GM23248 (cell line): Measurements from ENCODE around the gene PGA3. TPM values are rescaled to one million over a fixed set of nuclear protein-coding genes. Genes with fewer than 3 reads are reported as not detected.
"Not testable (repeated sequence)": the region's sequence is repeated elsewhere in the genome, so short reads cannot be mapped to it uniquely, and the experiment has no call there.

ENCODE experiments used
- DNase-seq: peaks from one replicate; pipeline ENCODE4 v3.0.0-alpha.2; 2015
- H2AFZ ChIP-seq: fragments of 200-600 bp; sonication (generic); 2 replicates; pipeline ENCODE4 v1.6.1; 2016; ENCODE audit warnings: antibody characterized with exemption
- H3F3A ChIP-seq: fragments of 200-600 bp; sonication (generic); 2 replicates; pipeline ENCODE4 v1.6.1; 2016; ENCODE audit warnings: mild to moderate bottlenecking, antibody characterized with exemption, mixed run types; ENCODE audit not compliant: insufficient read depth
- H3K27ac ChIP-seq: fragments of 200-600 bp; sonication (generic); 2 replicates; pipeline ENCODE4 v1.5.1; 2016; ENCODE audit warnings: mild to moderate bottlenecking
- H3K27me3 ChIP-seq: fragments of 200-600 bp; sonication (generic); replicated peaks from 2 replicates; pipeline ENCODE4 v1.6.1; 2016; ENCODE audit warnings: mild to moderate bottlenecking; ENCODE audit not compliant: insufficient read depth
- H3K36me3 ChIP-seq: fragments of 200-600 bp; sonication (generic); 2 replicates; pipeline ENCODE4 v1.6.1; 2016; ENCODE audit warnings: low read depth, mild to moderate bottlenecking
- H3K4me1 ChIP-seq: fragments of 200-600 bp; sonication (generic); 2 replicates; pipeline ENCODE4 v1.6.1; 2016; ENCODE audit warnings: mild to moderate bottlenecking; ENCODE audit not compliant: insufficient read depth
- H3K4me2 ChIP-seq: fragments of 200-600 bp; sonication (generic); one replicate; pipeline ENCODE4 v1.6.1; 2016; ENCODE audit warnings: mild to moderate bottlenecking; ENCODE audit not compliant: unreplicated experiment
- H3K4me3 ChIP-seq: fragments of 200-600 bp; sonication (generic); 2 replicates; pipeline ENCODE4 v1.5.1; 2016; ENCODE audit warnings: mild to moderate bottlenecking
- H3K79me2 ChIP-seq: fragments of 200-600 bp; sonication (generic); 2 replicates; pipeline ENCODE4 v1.6.1; 2016; ENCODE audit warnings: mild to moderate bottlenecking; ENCODE audit not compliant: insufficient read depth
- H3K9ac ChIP-seq: fragments of 200-600 bp; sonication (generic); 2 replicates; pipeline ENCODE4 v1.6.1; 2016; ENCODE audit warnings: mild to moderate bottlenecking
- H3K9me2 ChIP-seq: fragments of 200-600 bp; sonication (generic); 2 replicates; pipeline ENCODE4 v1.6.1; 2016; ENCODE audit warnings: mixed run types, mild to moderate bottlenecking, moderate library complexity; ENCODE audit not compliant: insufficient read depth
- H3K9me3 ChIP-seq: fragments of 200-600 bp; sonication (generic); one replicate; pipeline ENCODE4 v1.6.1; 2017; ENCODE audit warnings: low read depth
- H4K20me1 ChIP-seq: fragments of 200-600 bp; sonication (generic); 2 replicates; pipeline ENCODE4 v1.6.0; 2016; ENCODE audit not compliant: insufficient read depth
- EZH2 ChIP-seq: fragments of 200-600 bp; sonication (generic); IDR thresholded peaks from 2 replicates; pipeline ENCODE4 v1.6.1; 2018; ENCODE audit warnings: antibody characterized with exemption, mild to moderate bottlenecking; ENCODE audit not compliant: insufficient read depth, poor library complexity, severe bottlenecking
- EZH2phosphoT487 ChIP-seq: fragments of 200-600 bp; sonication (generic); IDR thresholded peaks from 2 replicates; pipeline ENCODE4 v1.6.1; 2018; ENCODE audit warnings: antibody characterized with exemption, moderate library complexity, mild to moderate bottlenecking, low read depth; ENCODE audit not compliant: insufficient read depth
- WGBS, 2 experiments: methylation state at CpG; one replicate each; pipeline ENCODE4 v1.1.6; 2015 to 2017; ENCODE audit warnings: low lambda C conversion rate in 2 of 2, low coverage in 1 of 2; ENCODE audit errors: missing lambda C conversion rate in 2 of 2; 5-methylcytosine and 5-hydroxymethylcytosine counted together
- in situ Hi-C: fragments of 300-500 bp; cut with MboI; formaldehyde crosslinking; loops from 2 replicates; pipeline ENCODE4 v1.15.0; 2020
- polyA plus RNA-seq: library from polyadenylated mRNA; unstranded; fragments of >200 nt; fragmentation: Nextera tagmentation; extraction: Ambion mirVana; gene quantifications from 2 replicates; pipeline ENCODE4 v1.2.1, GENCODE V29; 2016
- total RNA-seq: library from RNA; depleted of rRNA; stranded (reverse); fragments of >200 nt; shearing (Covaris generic); gene quantifications from 2 replicates; pipeline ENCODE4 v1.2.3, GENCODE V29; 2014

The PGA3 gene
- total and polyA plus RNA-seq, 2 experiments from 2014 or later, result not detected

DNA sequence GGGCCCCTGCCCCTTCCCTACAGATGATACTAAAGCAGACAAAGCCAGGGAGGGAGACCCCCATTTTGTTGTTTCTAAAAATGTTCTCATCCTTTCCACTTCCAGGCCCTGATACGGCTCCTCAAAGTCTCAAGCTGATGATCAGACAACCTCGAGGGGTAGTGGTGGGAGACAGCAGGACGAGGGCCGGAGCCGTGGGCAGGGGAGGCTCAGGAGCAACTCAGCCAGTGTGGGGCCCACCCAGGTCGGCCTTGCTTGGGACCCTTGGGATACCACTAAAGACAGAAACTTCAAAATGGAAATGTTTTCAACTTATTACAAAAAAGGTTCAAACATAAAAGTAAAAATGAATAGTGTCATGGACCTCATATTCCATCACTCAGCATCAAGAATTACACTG is 26.9 kb upstream of the PGA3 start:
- H2AFZ ChIP-seq, result no peak overlapping the region
- no peaks in the 10 kb centered on the region for H3K9me3 ChIP-seq
- no peaks in the 10 kb centered on the region for H3K79me2 ChIP-seq
- in situ Hi-C loops, result no loop called here
- H3K9ac ChIP-seq, result no peak overlapping the region
- no peak overlapping the region for H3K27ac ChIP-seq
- no peaks in the 10 kb centered on the region for H3F3A ChIP-seq
- H4K20me1 ChIP-seq, result no peaks in the 10 kb centered on the region
- no peak overlapping the region for H3K4me3 ChIP-seq
- no peak for TF ChIP-seq EZH2phosphoT487
- TF ChIP-seq EZH2, result no peak
- H3K36me3 ChIP-seq, result no peaks in the 10 kb centered on the region
- H3K9me2 ChIP-seq, result no peaks in the 10 kb centered on the region
- WGBS, 2 experiments, result 50 to 58% methylated on average over 6 of the region's 6 CpGs
- H3K27me3 ChIP-seq, result peaks cover 34% of the 10 kb centered on the region
- no peaks in the 10 kb centered on the region for H3K4me1 ChIP-seq
- no peak overlapping the region for H3K4me2 ChIP-seq
- DNase-seq, result no peak

DNA sequence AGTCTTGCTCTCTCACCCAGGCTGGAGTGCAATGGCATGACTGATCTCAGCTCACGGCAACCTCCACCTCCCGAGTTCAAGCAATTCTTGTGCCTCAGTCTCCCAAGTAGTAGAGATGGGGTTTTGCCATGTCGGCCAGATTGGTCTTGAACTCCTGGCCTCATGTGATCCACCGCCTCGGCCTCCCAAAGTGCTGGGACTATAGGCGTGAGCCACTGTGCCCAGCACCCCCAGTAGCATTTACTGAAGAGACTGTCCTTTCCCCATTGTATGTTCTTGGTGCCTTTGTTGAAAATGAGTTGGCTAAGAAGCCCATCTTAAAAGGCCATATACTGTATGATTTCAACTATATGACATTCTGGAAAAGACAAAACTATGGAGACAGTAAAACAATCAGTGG is 23.1 kb upstream of the PGA3 start:
- not testable (repeated sequence) for H3K9ac ChIP-seq, DNase-seq, H4K20me1 ChIP-seq, H3K9me3 ChIP-seq, H3K79me2 ChIP-seq, H3K9me2 ChIP-seq, H3K4me2 ChIP-seq, H3F3A ChIP-seq, H3K36me3 ChIP-seq, H3K27ac ChIP-seq, H3K4me3 ChIP-seq, H2AFZ ChIP-seq, H3K4me1 ChIP-seq
- in situ Hi-C loops, result loop anchor here (10.0 kb wide), 1 partner anchor 215 kb away; no protein-coding TSS in a partner anchor
- peaks cover 28% of the 10 kb centered on the region for H3K27me3 ChIP-seq
- WGBS, 2 experiments, result 69 to 71% methylated on average over 6 of the region's 6 CpGs

GRCh38 chr11:61181489-61181888 is 21.8 kb upstream of the PGA3 start:
- H3K4me3 ChIP-seq, result no peak overlapping the region
- H3K27me3 ChIP-seq, result peaks cover 23% of the 10 kb centered on the region
- in situ Hi-C loops, result loop anchor here (10.0 kb wide), 1 partner anchor 217 kb away; no protein-coding TSS in a partner anchor

DNA sequence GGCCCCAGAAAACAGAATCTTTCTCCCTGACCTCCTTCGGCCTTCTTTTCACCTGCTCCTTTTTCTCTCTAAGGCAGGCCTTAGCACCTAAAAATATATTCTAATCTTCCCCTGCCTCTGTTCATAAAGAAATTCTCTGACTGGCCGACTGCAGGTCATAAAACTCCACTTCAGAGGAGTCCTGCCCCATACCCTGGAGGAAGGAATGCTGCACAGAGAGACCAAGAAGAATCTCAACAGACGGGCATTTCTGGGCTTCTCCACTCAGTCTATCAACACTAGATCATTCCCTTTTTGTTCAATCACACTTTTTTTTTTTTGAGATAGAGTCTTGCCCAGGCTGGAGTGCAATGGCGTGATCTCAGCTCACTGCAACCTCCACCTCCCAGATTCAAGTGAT is 19.7 kb upstream of the PGA3 start:
- no peaks in the 10 kb centered on the region for H3K9me2 ChIP-seq
- TF ChIP-seq EZH2phosphoT487, result no peak
- no peak for TF ChIP-seq EZH2
- in situ Hi-C loops, result loop anchor here (10.0 kb wide), 1 partner anchor 219 kb away; no protein-coding TSS in a partner anchor
- H4K20me1 ChIP-seq, result no peaks in the 10 kb centered on the region
- no peak overlapping the region for H3K4me2 ChIP-seq
- no peaks in the 10 kb centered on the region for H3F3A ChIP-seq
- H3K27ac ChIP-seq, result no peak overlapping the region
- H3K27me3 ChIP-seq, result peaks cover 8% of the 10 kb centered on the region; the same call in 1 of the 2 replicates
- no peak overlapping the region for H3K9ac ChIP-seq
- 65 to 69% methylated on average over 4 of the region's 4 CpGs for WGBS, 2 experiments
- H3K36me3 ChIP-seq, result no peaks in the 10 kb centered on the region
- DNase-seq, result no peak
- no peaks in the 10 kb centered on the region for H3K79me2 ChIP-seq
- no peak overlapping the region for H2AFZ ChIP-seq
- H3K4me1 ChIP-seq, result no peaks in the 10 kb centered on the region
- no peaks in the 10 kb centered on the region for H3K9me3 ChIP-seq
- H3K4me3 ChIP-seq, result no peak overlapping the region

More at GRCh38 chr11:61181489-61181888, 21.8 kb upstream of the PGA3 start:
- DNase-seq, result no peak
- H3K36me3 ChIP-seq, result no peaks in the 10 kb centered on the region
- no peak overlapping the region for H3K27ac ChIP-seq
- no peaks in the 10 kb centered on the region for H3K9me2 ChIP-seq
- 59 to 61% methylated on average over 4 of the region's 4 CpGs for WGBS, 2 experiments
- no peaks in the 10 kb centered on the region for H3K4me1 ChIP-seq
- H4K20me1 ChIP-seq, result no peaks in the 10 kb centered on the region
- TF ChIP-seq EZH2 (no peak), EZH2phosphoT487 (no peak)
- H2AFZ ChIP-seq, result no peak overlapping the region
- no peaks in the 10 kb centered on the region for H3K79me2 ChIP-seq
- no peaks in the 10 kb centered on the region for H3K9me3 ChIP-seq
- no peak overlapping the region for H3K4me2 ChIP-seq
- H3F3A ChIP-seq, result no peaks in the 10 kb centered on the region
- H3K9ac ChIP-seq, result no peak overlapping the region

- H3F3A ChIP-seq, result no peaks in the 10 kb centered on the region
- H3K4me2 ChIP-seq, result no peak overlapping the region
- H2AFZ ChIP-seq, result no peak overlapping the region
- no peaks in the 10 kb centered on the region for H3K27me3 ChIP-seq
- no peaks in the 10 kb centered on the region for H3K4me1 ChIP-seq
- H3K36me3 ChIP-seq, result no peaks in the 10 kb centered on the region
- in situ Hi-C loops, result loop anchor here (10.0 kb wide), 1 partner anchor 222 kb away; no protein-coding TSS in a partner anchor
- WGBS, 2 experiments, result 72 to 75% methylated on average over 8 of the region's 8 CpGs
- H3K9me2 ChIP-seq, result no peaks in the 10 kb centered on the region
- no peak overlapping the region for H3K27ac ChIP-seq
- no peaks in the 10 kb centered on the region for H3K79me2 ChIP-seq
- DNase-seq, result no peak
- no peaks in the 10 kb centered on the region for H4K20me1 ChIP-seq
- no peaks in the 10 kb centered on the region for H3K9me3 ChIP-seq
- H3K4me3 ChIP-seq, result no peak overlapping the region
- TF ChIP-seq EZH2phosphoT487 (no peak), EZH2 (no peak)
- H3K9ac ChIP-seq, result no peak overlapping the region
Observed at GRCh38 chr11:61186504-61186903, 16.8 kb upstream of the PGA3 start.
